Ecto neural progenitor cell (in vitro differentiated cells): ENCODE data around the gene FBP2.
"Not testable (repeated sequence)": the region's sequence is repeated elsewhere in the genome, so short reads cannot be mapped to it uniquely, and the experiment has no call there.

ENCODE experiments used
- DNase-seq: peaks from one replicate; pipeline ENCODE4 v3.0.0-alpha.2; 2018; ENCODE audit warnings: low spot score

FBP2 gene

DNA sequence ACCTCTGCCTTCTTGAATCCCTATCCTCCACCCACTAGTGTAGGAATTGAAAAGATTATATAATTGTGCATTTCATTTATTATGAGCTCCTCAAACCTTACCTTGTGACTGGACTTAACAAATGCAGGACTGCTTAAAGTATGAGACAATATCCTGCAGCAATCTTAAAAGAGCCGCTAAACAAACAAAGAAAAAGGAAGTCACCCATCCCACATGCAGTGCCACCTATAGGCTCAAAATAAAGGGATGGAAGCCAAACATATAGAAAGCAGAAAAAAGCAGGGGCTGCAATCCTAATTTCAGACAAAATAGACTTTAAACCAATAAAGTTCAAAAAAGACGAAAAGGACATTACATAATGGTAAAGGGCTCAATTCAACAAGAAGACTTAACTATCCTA, 30.1 kb downstream of the FBP2 start:
- DNase-seq = no peak

GRCh38 chr9:94560237-94560636, 33.4 kb downstream of the FBP2 start:
- no peak for DNase-seq

DNA sequence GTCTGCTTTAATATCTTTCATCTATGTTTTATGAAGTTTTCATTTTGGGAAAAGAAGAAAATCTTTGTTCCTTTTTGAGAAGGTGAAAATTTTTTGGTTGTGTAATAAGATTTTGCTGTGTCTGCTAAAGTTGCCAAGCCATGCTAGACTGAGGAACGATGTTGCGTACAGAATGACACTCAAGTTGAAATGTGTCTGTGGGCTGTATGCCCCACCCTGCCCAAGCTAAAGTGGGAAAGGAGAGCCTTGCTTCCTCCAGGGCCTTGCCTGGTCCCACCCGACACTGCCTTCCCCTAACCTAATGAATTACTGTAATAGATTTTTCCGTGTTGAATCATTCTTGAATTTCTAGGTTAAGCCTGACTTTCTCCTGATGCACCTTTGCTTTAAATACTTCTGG, 36.2 kb downstream of the FBP2 start:
- DNase-seq = no peak

GRCh38 chr9:94554439-94555331, 38.9 kb downstream of the FBP2 start, which contains the start of gene PCAT7:
PCAT7 (plus strand) TSS chr9:94555083.
- DNase-seq = peak; percentile 86

DNA sequence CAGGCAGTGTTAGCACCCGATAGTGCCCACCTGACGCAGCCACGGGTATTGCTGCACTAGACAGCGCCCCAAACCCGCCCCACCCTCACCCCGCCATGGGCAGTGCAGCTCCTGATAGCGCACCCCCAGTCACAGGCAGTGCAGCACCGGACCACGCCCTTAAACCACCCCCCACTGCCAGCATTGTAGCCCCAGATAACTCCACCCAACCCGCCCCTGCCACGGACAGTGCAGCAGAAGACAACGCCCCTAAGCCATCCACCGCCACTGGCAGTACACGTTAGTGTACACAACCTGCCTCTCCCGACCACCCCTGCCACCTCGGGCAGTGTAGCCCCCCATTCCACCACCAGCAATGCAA, 39.6 kb downstream of the FBP2 start:
- DNase-seq = no peak

DNA sequence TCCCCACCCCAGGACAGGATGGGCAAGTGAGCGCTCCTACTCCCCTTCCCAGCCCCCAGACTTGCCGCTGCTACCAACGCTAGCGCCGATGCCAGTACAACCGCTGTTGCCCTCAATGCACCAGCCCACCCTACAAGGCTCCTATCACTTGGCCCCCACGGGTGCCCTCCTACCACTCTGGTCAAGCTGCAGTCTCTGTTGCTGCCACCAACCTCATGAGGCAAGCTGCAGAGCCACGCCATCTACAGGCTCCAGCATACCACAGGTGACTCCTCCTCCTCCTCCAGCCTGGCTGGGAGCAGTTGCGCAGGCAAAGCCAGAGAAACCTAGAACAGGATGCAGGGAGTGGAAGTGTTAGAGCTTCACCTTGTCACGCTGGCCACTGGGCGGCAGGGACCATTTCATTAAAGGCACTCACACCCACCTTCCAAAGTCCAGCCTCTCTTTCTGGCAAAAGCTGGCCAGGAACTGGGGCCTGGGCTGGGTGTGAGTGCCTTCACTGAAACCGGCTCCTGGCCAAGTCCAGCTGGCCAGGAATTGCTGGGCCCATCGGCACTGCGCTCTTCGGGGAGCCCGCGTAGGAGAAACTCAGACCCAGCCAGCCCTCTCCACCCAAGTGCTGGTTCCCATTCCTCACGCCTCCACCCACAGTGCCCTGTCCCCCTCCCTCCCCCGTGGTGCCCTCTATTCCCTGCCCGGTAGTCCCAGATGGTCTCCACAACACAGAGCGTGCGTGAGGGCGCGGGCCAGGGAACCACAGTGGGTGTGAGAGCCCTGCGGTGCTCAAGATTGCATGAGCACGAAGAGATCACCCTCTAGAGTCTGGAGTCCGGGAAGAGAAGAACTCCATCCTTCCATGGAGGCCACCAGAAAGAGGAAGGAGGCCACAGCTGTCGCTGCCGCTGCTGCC, 40.3 kb downstream of the FBP2 start:
- no peak for DNase-seq

DNA sequence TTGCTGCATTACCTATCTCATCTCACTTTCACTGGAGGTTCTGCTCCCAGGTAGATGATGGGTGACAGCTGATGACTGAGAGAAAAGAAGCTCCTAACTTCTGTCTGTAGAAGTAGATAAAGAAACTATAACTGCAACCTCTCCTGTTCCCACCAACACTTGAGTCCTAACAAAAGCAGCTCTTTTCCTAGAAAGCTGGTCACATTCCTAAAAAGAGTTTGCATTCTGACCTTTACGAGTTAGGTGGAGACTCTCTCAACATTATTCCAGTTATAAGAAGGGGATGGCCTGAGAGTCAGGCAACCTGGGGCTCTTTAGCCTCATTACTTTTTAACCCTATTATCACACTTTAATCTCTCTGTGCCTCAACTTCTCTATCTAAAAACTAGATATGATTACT, 47.7 kb downstream of the FBP2 start:
- no peak for DNase-seq

DNA sequence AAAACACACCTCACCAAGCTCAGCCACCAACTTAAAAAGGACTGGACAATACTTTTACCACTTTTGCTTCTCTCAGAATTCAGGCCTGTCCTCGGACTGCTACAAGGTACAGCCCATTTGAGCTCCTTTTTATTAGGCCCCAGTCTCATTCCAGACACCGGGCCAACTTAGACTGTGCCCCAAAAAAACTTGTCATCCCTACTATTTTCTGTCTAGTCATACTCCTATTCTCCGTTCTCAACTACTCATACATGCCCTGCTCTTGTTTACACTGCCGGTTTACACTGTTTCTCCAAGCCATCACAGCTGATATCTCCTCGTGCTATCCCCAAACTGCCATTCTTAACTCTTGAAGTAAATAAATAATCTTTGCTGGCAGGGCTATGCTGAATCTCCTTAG, 49.3 kb downstream of the FBP2 start:
- not testable (repeated sequence) for DNase-seq

DNA sequence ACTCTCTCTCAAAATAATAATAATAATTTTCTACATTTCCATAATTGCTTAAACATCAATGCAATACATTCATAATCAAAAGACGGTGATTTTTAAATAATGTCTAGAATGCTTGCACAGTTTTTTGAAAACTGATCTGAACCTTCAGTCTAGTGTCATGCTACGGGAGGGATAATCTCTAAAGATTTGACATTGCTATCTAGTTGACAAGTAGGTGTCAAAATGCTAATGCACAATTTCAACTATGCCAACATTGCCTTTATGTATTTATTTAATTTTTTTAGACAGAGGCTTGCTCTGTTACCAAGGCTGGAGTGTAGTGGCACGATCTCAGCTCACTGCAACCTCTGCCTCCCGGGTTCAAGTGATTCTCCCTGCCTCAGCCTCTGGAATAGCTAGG, 54.7 kb downstream of the FBP2 start:
- DNase-seq = no peak

- DNase-seq = no peak
Measured at GRCh38 chr9:94534901-94535300, 58.7 kb downstream of the FBP2 start.

DNA sequence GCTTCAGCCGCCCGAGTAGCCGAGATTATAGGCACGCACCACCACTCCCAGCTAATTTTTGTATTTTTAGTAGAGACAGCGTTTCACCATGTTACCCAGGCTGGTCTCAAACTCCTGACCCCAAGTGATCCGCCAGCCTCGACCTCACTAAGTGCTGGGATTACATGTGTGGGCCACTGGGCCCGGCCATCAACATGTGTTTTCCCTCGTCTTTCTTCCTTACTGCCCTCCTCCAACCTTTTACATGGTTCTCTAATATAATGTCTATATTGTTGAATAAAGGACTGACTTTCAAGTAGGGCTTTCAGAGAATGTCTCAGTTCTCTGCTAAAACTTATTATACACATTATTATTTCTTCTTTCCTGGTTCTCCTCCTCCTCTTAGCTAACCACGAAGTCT, 60.0 kb downstream of the FBP2 start:
- no peak for DNase-seq

GRCh38 chr9:94533155-94533554, 60.5 kb downstream of the FBP2 start:
- no peak for DNase-seq

- DNase-seq = no peak
Measured at GRCh38 chr9:94528886-94529285, 64.7 kb downstream of the FBP2 start.

DNA sequence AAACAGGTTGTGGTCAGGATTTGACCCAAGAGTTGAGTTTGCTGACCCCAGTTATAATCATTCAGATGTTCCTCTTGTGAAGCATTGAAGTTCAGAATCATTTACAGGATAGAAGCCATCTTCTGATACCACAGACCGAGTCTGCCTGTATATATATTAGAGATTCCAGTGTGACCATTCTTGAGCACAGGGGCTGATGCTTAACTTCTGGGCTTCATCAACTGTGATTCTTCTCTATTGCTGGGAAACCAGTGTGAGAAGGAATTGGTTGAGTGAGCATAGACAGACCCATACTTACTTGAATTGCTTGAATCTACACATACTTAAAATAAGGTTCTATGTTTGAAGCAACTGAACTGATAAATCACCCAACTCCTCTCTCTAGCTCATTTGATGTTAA, 66.7 kb downstream of the FBP2 start:
- no peak for DNase-seq

DNA sequence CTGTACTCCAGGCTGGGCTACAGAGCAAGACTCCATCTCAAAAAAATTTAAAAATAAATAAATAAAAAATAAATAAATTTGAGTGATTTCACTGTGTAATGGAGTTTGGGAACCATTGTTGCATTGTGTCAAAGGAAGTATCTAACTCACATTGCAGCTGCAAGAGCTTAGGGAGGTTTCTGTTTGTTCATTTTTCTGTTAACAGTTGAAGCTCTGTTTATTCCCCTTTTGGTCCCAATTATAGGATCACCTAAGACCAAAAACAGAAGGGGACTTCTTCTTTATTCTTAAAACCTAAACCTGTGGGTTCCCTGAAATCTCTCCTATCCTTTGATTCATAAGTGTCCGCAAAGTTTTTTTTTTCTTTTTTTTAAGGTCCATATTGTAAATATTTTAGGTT, 67.4 kb downstream of the FBP2 start:
- no peak for DNase-seq

DNA sequence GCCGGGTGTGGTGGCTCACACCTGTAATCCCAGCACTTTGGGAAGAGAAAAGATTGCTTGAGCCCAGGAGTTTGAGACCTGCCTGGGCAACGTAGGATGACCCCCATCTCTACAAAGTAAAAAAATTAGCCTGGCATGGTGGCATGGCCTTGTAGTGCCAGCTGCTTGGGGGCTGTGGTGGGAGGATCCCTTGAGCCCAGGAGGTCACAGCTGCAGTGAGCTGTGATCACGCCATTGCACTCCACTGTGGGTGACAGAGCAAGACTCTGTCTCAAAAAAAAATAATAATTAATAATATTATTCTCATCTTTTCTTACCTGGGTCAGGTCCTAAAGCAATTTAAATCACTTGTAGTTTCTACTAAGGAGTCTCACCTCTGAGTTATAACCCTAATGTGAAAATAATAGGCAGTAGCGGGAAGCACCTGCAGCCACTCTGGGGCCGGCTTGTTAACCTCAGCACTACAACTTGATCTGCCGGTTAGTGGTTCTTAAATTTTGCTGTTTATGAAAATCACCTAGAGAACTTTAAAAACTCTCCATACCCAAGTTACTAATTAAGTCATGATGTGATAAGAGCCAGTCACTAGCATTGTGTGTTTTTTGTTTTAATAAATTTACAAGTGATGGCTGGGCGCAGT, 68.1 kb downstream of the FBP2 start:
- DNase-seq = no peak

GRCh38 chr9:94517254-94517653, 76.4 kb downstream of the FBP2 start:
- no peak for DNase-seq

GRCh38 chr9:94514722-94515121, 78.9 kb downstream of the FBP2 start:
- DNase-seq = no peak

- DNase-seq = no peak
Measured at GRCh38 chr9:94511955-94512265, 81.7 kb downstream of the FBP2 start.

- no peak for DNase-seq
Measured at GRCh38 chr9:94511134-94511954, 82.3 kb downstream of the FBP2 start.
